ENCODE data around the gene MARCHF3. TPM values are rescaled to one million over a fixed set of nuclear protein-coding genes. Genes with fewer than 3 reads are reported as not detected.
A peak's percentile ranks its signal among the peaks of the same experiment; 100 is the strongest.

MARCHF3 gene
- total and polyA plus RNA-seq, 12 donors: 4.8 to 76.2 (median 45.9) TPM

GRCh38 chr5:127015716-127016115, 14.6 kb downstream of the MARCHF3 start:
- peaks cover 0 to 41% (median 28%) of the 10 kb centered on the region in 9 donors for H3K4me1 ChIP-seq
- intact Hi-C loops (cut with DNase I): no loop called here
- no peaks in the 10 kb centered on the region for H3K27me3 ChIP-seq
- no peak overlapping the region for H3K4me3 ChIP-seq
- WGBS, 2 donors: 52 to 67% methylated on average over 4 of the region's 4 CpGs
- DNase-seq: no peak
- TF ChIP-seq CTCF (IDR thresholded peaks at IDR 0.05): no peak
- no peak for ATAC-seq
- H3K36me3 ChIP-seq: no peaks in the 10 kb centered on the region
- H3K27ac ChIP-seq: no peak overlapping the region
- peaks cover 0 to 6% (median 0%) of the 10 kb centered on the region in 11 donors for H3K9me3 ChIP-seq

- 75 to 82% methylated on average over 1 of the region's 1 CpG for WGBS, 2 donors
- DNase-seq: no peak
- Histone ChIP-seq H3K4me3 (no peak overlapping the region), H3K36me3 (no peaks in the 10 kb centered on the region), H3K4me1 (peaks cover 0 to 53% (median 38%) of the 10 kb centered on the region in 9 donors), H3K9me3 (peaks cover 0 to 6% (median 0%) of the 10 kb centered on the region in 11 donors), H3K27ac (no peak overlapping the region), H3K27me3 (no peaks in the 10 kb centered on the region)
- no peak for TF ChIP-seq CTCF (IDR thresholded peaks at IDR 0.05)
- ATAC-seq: no peak
- intact Hi-C loops (cut with DNase I): loop anchor here in 1 of 10 donors (5.0 kb wide), 1 partner anchor 47 kb away; no protein-coding TSS in a partner anchor
Measured at GRCh38 chr5:127014573-127014972, 15.8 kb downstream of the MARCHF3 start.

- 57 to 59% methylated on average over 2 of the region's 2 CpGs for WGBS, 2 donors
- no peak for DNase-seq
- TF ChIP-seq CTCF (IDR thresholded peaks at IDR 0.05): no peak
- Histone ChIP-seq H3K4me3 (no peak overlapping the region), H3K4me1 (peaks cover 0 to 64% (median 40%) of the 10 kb centered on the region in 9 donors), H3K27me3 (no peaks in the 10 kb centered on the region), H3K9me3 (peaks cover 0 to 6% (median 0%) of the 10 kb centered on the region in 11 donors), H3K27ac (peak overlapping the region in 2 of 10 donors; percentile 2 to 64), H3K36me3 (no peaks in the 10 kb centered on the region)
- intact Hi-C loops (cut with DNase I): loop anchor here in 1 of 10 donors (5.0 kb wide), 1 partner anchor 46 kb away; no protein-coding TSS in a partner anchor
- no peak for ATAC-seq
Measured at GRCh38 chr5:127013407-127013806, 17.0 kb downstream of the MARCHF3 start.

GRCh38 chr5:127012916-127013315, 17.4 kb downstream of the MARCHF3 start:
- H3K36me3 ChIP-seq: no peaks in the 10 kb centered on the region
- H3K4me1 ChIP-seq: peaks cover 0 to 69% (median 45%) of the 10 kb centered on the region in 9 donors
- ATAC-seq (peak in 1 of 8 donors; percentile 38), DNase-seq (no peak)
- intact Hi-C loops (cut with DNase I): loop anchor here in 1 of 10 donors (5.0 kb wide), 1 partner anchor 46 kb away; no protein-coding TSS in a partner anchor
- no peaks in the 10 kb centered on the region for H3K27me3 ChIP-seq
- no peak overlapping the region for H3K4me3 ChIP-seq
- no peak for TF ChIP-seq CTCF (IDR thresholded peaks at IDR 0.05)
- H3K9me3 ChIP-seq: peaks cover 0 to 6% (median 0%) of the 10 kb centered on the region in 11 donors
- peak overlapping the region in 3 of 10 donors; percentile 2 to 64 (median 6) for H3K27ac ChIP-seq
